Adipocyte (in vitro differentiated cells): ENCODE results near the gene BRD1.

ENCODE experiments used
- DNase-seq: peaks from one replicate; pipeline ENCODE4 v3.0.0-alpha.2; 2015; ENCODE audit warnings: low read depth
- H3K27me3 ChIP-seq: replicated peaks from 2 replicates; pipeline ENCODE4 v1.7.0; 2013; ENCODE audit warnings: mild to moderate bottlenecking, low read length, moderate library complexity; ENCODE audit not compliant: control insufficient read depth, insufficient read depth
- H3K36me3 ChIP-seq: 2 replicates; pipeline ENCODE4 v1.7.0; 2013; ENCODE audit warnings: low read length, mild to moderate bottlenecking, moderate library complexity; ENCODE audit not compliant: control insufficient read depth, insufficient read depth, severe bottlenecking
- H3K4me1 ChIP-seq: 2 replicates; pipeline ENCODE4 v1.7.0; 2013; ENCODE audit warnings: mild to moderate bottlenecking, low read length, moderate library complexity; ENCODE audit not compliant: control insufficient read depth, insufficient read depth
- H3K4me3 ChIP-seq: 2 replicates; pipeline ENCODE4 v1.7.0; 2013; ENCODE audit warnings: mild to moderate bottlenecking, low read length, moderate library complexity
- H3K9ac ChIP-seq: 2 replicates; pipeline ENCODE4 v1.7.0; 2013; ENCODE audit warnings: mild to moderate bottlenecking, low read length, moderate library complexity
- H3K9me3 ChIP-seq: 2 replicates; pipeline ENCODE4 v1.7.0; 2013; ENCODE audit warnings: mild to moderate bottlenecking, low read length, moderate library complexity; ENCODE audit not compliant: control insufficient read depth

Gene BRD1

DNA sequence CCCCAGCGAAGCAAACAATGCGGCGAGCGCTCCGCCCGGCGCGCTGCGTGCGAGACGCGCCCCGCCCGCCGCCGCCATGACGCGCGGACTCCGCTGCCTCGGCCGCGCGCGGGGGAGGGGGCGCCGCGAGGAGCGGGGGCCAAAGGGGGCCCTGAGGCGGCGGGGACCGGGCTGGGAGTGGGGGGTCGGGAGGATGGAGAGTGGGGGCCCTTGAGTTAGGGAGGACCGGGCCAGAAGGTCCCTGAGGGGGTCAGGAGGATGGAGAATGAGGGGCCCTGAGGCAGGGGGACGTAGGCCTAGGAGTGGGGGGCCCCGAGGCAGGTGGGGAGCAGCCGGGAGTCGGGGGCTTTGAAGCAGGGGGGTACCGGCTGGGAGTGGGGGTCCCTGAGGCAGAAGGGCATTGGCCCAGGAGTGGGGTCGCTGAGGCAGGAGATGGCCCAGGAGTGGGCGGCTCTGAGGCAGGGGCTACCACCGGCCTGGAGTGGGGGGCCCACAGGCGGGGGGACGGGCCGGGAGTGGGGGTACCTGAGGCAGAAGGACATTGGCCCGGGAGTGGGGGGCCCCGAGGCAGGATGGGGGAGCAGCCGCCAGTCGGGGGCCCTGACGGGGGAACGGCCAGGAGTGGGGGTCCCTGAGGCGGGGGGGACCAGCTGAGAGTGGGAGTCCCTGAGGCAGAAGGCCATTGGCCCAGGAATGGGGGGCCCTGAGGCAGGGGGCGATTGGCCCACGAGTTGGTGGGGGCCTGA, at the start of gene BRD1:
Gene BRD1, minus strand, starts transcription at position 21 of the 746 bp plus-strand sequence. CDS start 3,556 bp downstream, outside the sequence.
- Histone ChIP-seq H3K36me3 (peaks cover 14% of the 10 kb centered on the region), H3K9ac (peak within 1 kb of the TSS; percentile 93), H3K4me1 (peaks cover 21% of the 10 kb centered on the region), H3K27me3 (no peaks in the 10 kb centered on the region), H3K9me3 (peaks cover 4% of the 10 kb centered on the region), H3K4me3 (peak within 1 kb of the TSS; percentile 87)
- DNase-seq: peak; percentile 88

DNA sequence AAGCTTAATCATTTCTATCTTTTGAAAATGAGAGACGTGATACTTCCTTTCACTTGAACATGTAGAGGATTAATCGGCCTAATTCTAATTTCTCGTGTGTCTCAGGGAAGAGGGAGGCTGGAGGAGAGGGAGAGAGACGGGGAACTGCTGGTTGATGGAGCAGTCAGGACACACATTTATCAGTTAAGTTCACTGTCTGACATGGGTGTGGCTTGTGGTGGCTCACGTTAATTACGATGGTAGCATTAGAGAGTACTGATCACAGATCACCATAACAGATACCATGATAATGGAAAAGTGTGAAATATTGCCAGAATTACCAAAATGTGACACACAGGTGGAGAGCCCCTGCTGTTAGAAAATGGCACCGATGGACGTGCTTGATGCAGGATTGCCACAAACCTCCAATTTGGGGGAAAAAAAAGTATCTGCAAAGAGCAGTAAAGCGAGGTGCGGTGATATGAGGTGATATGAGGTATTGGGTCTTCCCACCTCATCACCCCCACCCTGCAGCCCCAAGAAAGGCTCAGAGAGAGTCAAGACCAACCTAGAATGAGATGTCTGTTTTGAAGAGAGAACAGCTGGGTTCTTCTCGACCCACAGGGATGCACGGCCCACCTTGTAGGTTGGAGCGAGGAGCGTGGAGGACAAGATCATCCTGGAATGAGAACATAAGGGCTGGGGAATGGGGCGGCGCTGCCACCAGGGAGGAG, 45.7 kb upstream of the BRD1 start:
- DNase-seq: no peak
- Histone ChIP-seq H3K9me3 (peaks cover 12% of the 10 kb centered on the region), H3K4me3 (no peak overlapping the region), H3K27me3 (no peaks in the 10 kb centered on the region), H3K36me3 (no peaks in the 10 kb centered on the region), H3K9ac (no peak overlapping the region), H3K4me1 (no peaks in the 10 kb centered on the region)

- no peak for DNase-seq
- H3K27me3 ChIP-seq: no peaks in the 10 kb centered on the region
- H3K9me3 ChIP-seq: peaks cover 12% of the 10 kb centered on the region
- H3K4me3 ChIP-seq: no peak overlapping the region
- peaks cover 9% of the 10 kb centered on the region for H3K36me3 ChIP-seq
- no peaks in the 10 kb centered on the region for H3K4me1 ChIP-seq
- no peak overlapping the region for H3K9ac ChIP-seq
Observed at GRCh38 chr22:49872347-49872746, 44.7 kb upstream of the BRD1 start.

DNA sequence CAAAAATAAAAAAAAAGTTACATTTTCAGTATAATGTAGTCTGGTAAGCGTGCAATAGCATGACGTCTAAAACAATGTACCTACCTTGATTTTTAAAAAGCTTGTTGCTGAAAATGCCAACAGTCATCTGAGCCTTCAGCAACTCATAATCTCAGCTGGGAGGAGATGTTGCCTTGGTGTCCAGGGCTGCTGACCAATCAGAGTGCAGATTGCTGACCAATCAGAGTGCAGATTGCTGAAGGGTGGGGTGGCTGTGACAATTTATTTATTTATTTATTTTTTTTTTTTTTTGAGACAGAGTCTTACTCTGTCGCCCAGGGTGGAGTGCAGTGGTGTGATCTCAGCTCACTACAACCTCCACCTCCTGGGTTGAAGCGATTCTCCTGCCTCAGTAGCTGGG, 43.8 kb upstream of the BRD1 start:
- Histone ChIP-seq H3K4me1 (no peaks in the 10 kb centered on the region), H3K27me3 (no peaks in the 10 kb centered on the region), H3K4me3 (no peak overlapping the region), H3K36me3 (peaks cover 14% of the 10 kb centered on the region), H3K9me3 (peaks cover 17% of the 10 kb centered on the region), H3K9ac (no peak overlapping the region)
- no peak for DNase-seq

- H3K36me3 ChIP-seq: peaks cover 14% of the 10 kb centered on the region
- H3K27me3 ChIP-seq: no peaks in the 10 kb centered on the region
- no peak overlapping the region for H3K9ac ChIP-seq
- H3K4me3 ChIP-seq: no peak overlapping the region
- DNase-seq: no peak
- peaks cover 25% of the 10 kb centered on the region for H3K9me3 ChIP-seq
- H3K4me1 ChIP-seq: no peaks in the 10 kb centered on the region
Observed at GRCh38 chr22:49869845-49870712, 42.4 kb upstream of the BRD1 start.

DNA sequence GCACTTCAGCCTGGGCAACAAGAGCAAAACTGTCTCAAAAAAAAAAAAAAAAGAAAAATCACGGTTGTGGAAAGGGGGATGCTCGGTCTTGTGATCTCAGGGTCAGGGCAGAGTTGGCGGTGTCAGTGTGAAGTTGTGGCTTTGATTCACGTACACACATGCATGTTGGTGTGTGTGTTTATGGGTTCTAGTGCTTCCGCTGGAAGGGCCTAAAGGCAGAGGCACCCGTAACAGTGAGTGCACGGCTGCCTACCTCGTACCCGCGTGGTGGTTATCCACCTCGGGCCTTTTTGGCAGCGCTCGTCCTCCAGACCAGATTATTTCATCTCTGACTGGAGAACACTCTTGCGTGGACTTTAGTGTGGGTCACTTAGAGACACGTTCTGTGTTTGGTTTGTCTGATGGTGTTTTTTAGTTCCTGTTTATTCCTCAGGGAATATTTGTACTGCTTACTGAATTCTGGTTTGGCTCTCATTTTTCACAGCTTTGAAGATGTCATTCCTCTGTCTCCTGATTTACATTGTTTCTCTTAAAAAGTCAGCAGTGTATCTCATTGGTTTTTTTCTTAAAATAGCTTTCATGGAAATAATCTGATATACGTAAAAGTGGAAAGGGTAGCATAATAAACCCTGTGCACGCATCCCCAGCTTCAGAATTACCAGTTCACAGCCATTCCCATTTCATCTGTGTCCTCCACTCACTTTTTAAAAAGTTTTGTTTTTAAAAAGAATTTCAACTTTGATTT, 41.6 kb upstream of the BRD1 start:
- no peaks in the 10 kb centered on the region for H3K4me1 ChIP-seq
- H3K4me3 ChIP-seq: no peak overlapping the region
- H3K27me3 ChIP-seq: no peaks in the 10 kb centered on the region
- H3K9me3 ChIP-seq: peaks cover 25% of the 10 kb centered on the region
- no peak for DNase-seq
- no peak overlapping the region for H3K9ac ChIP-seq
- peaks cover 14% of the 10 kb centered on the region for H3K36me3 ChIP-seq

DNA sequence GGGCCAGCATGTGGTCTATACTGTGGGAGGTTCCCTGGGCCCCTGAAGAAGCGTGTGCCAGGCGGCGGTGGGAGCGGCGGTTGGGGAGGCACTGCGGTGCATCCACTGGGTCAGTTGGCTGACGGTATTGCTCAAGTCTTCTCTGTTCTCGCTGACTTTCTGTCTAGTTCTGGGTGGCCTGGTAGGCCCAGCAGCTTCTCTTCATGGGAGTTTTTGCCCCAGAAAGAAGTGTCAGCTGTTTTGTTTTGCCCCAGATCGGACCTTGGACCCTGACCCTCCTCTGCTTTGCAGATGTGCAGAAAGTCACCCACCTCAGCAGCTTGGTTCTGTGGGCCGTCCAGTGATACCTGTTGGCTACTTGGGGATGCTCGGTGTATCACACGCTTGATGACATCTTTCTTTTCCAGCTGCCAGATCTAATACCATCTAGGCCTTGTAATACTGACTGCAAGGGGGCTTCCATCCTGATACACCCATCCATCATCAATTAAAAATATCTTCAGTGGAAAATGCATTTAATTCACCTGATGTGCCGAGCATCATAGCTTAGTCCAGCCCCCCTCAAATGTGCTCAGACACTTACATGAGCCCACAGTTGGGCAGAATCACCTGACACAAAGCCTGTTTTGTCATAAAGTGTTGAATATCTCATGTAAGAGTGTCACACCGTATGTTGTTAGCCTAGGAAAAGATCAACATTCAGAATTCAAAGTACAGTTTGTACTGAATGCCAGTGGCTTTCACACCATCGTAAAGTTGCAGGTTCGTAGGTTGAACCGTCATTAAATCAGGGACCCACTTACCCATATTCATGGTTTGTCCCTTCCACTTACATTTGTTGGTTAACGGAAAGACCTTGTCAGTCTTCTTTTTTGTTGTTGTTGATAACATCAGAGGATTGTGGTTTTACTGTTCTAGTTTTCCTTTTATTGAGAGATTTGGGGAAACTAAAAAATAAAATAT, 39.9 kb upstream of the BRD1 start:
- Histone ChIP-seq H3K4me1 (no peaks in the 10 kb centered on the region), H3K4me3 (no peak overlapping the region), H3K9me3 (peaks cover 25% of the 10 kb centered on the region), H3K27me3 (no peaks in the 10 kb centered on the region), H3K9ac (no peak overlapping the region), H3K36me3 (peaks cover 14% of the 10 kb centered on the region)
- no peak for DNase-seq

DNA sequence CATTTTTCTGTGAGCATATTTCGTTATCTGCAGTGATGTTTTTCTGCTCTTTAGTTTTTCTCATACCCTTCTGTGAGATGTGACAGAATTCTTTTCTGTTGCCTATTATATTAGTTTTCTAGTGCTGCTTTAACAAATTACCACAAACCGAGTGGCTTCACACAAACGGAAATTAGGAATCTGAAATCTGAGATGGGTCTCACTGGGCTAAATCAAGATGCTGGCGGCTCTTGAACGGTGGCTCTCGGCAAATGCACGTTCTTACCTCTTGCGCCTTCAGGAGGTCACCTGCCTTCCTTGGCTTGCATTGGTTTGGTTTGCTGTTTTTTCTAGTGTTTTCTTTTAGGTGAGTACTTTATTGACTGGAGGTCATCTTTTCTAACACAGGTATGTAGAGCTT, 39.0 kb upstream of the BRD1 start:
- no peak for DNase-seq
- Histone ChIP-seq H3K9ac (no peak overlapping the region), H3K36me3 (peaks cover 14% of the 10 kb centered on the region), H3K9me3 (peaks cover 25% of the 10 kb centered on the region), H3K4me1 (peaks cover 5% of the 10 kb centered on the region), H3K4me3 (no peak overlapping the region), H3K27me3 (no peaks in the 10 kb centered on the region)

DNA sequence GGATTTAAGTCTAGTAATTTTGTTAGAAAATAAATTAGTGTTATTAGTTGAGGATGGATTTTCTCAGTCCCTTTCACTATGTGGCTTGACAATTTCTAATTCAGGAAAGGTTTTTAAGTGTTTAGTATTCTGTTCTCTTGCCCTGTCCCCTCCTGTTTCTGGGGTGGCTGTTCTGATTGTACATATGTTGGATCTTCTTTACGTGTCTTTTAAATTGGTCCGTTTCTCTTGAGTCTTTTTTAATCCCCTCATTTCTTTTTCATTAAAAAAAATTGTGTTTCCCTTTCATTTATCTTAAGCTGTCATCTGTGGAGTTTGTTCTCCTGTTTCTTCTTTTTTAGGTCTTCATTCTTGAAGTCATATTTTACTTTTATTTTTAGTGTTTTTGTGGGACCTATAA, 38.5 kb upstream of the BRD1 start:
- H3K4me3 ChIP-seq: no peak overlapping the region
- H3K9me3 ChIP-seq: peaks cover 25% of the 10 kb centered on the region
- DNase-seq: no peak
- H3K4me1 ChIP-seq: peaks cover 5% of the 10 kb centered on the region
- H3K9ac ChIP-seq: no peak overlapping the region
- no peaks in the 10 kb centered on the region for H3K27me3 ChIP-seq
- H3K36me3 ChIP-seq: peaks cover 14% of the 10 kb centered on the region

DNA sequence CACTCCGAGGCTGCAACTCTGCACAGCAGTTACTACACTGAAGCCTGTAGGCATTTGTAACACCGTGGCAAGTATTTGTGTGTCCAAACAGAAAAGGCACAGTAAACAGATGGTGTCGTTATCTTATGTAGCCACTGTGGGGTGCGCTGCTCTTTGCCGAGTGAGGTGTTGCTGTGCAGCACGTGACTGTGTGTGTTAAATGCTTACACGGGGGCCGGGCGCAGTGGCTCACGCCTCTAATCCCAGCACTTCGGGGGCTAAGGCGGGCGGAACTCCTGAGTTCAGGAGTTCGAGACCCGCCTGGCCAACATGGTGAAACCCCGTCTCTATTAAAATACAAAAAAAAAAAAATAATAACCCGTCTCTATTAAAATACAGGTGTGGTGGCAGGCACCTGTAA, 37.5 kb upstream of the BRD1 start:
- DNase-seq: no peak
- no peaks in the 10 kb centered on the region for H3K27me3 ChIP-seq
- H3K4me3 ChIP-seq: no peak overlapping the region
- peaks cover 14% of the 10 kb centered on the region for H3K36me3 ChIP-seq
- H3K9ac ChIP-seq: no peak overlapping the region
- H3K4me1 ChIP-seq: peaks cover 5% of the 10 kb centered on the region
- peaks cover 25% of the 10 kb centered on the region for H3K9me3 ChIP-seq
